Kidney (tissue), 14 donors: Measurements from ENCODE around the gene RAF1. TPM values are rescaled to one million over a fixed set of nuclear protein-coding genes. Genes with fewer than 3 reads are reported as not detected.

ENCODE experiments used
- DNase-seq, 5 donors: peaks; one replicate each; pipeline ENCODE4 v3.0.0-alpha.2; 2013 to 2020
- FAIRE-seq: peaks from 2 replicates; lab custom pipeline; 2012; peaks lifted over from hg19 to GRCh38; lab: Jason Lieb, UNC
- H3K27ac ChIP-seq, 2 donors: one replicate each; pipeline ENCODE4 v1.7.0; 2013; ENCODE audit warnings: low read depth in 2 of 2, low read length in 2 of 2, inconsistent platforms in 1 of 2
- H3K27me3 ChIP-seq: one replicate; pipeline ENCODE4 v1.7.1; 2013; ENCODE audit warnings: low read length, inconsistent platforms; ENCODE audit not compliant: control insufficient read depth, insufficient read depth
- H3K36me3 ChIP-seq, 3 donors: one replicate each; pipeline versions ENCODE4 v1.7.0 to v1.7.1; 2013; ENCODE audit warnings: low read length in 3 of 3, control low read depth in 1 of 3, inconsistent platforms in 1 of 3; ENCODE audit not compliant: insufficient read depth in 3 of 3, control insufficient read depth in 2 of 3
- H3K4me1 ChIP-seq, 3 donors: one replicate each; pipeline versions ENCODE4 v1.7.0 to v1.7.1; 2013; ENCODE audit warnings: low read length in 3 of 3, inconsistent platforms in 1 of 3, low read depth in 1 of 3; ENCODE audit not compliant: control insufficient read depth in 2 of 3, insufficient read depth in 2 of 3
- H3K4me3 ChIP-seq, 3 donors: one replicate each; pipeline versions ENCODE4 v1.7.0 to v1.8.1; 2013; ENCODE audit warnings: low read length in 3 of 3, control low read depth in 1 of 3, inconsistent platforms in 1 of 3
- H3K9ac ChIP-seq, 3 donors: one replicate each; pipeline versions ENCODE4 v1.7.0 to v1.7.1; 2013; ENCODE audit warnings: low read length in 3 of 3, control low read depth in 1 of 3, inconsistent platforms in 1 of 3
- H3K9me3 ChIP-seq, 3 donors: one replicate each; pipeline versions ENCODE4 v1.7.0 to v1.7.1; 2013; ENCODE audit warnings: low read length in 3 of 3, control low read depth in 1 of 3, inconsistent platforms in 1 of 3; ENCODE audit not compliant: control insufficient read depth in 2 of 3, insufficient read depth in 1 of 3
- CTCF ChIP-seq: IDR thresholded peaks from 3 replicates; pipeline ENCODE4 v1.5.1; 2012; ENCODE audit warnings: mild to moderate bottlenecking, moderate library complexity, borderline replicate concordance; ENCODE audit not compliant: insufficient read depth; ENCODE audit errors: extremely low read depth
- intact Hi-C: fragments of 100-400 bp; cut with DNase I; formaldehyde crosslinking; loops from one replicate; pipeline ENCODE4 v1.11.1; 2022
- polyA plus RNA-seq: library from polyadenylated mRNA; stranded (reverse); fragments of 350-450 nt; fragmentation: Illumina TruSeq; extraction: RNeasy Lipid Tissue Mini Kit (QIAGEN cat#74804); gene quantifications from one replicate; pipeline ENCODE4 v1.2.3, GENCODE V29; 2014; ENCODE audit warnings: low read depth, low replicate concordance; ENCODE audit not compliant: insufficient read depth
- total RNA-seq: library from RNA; stranded (reverse); fragmentation: NEBNext Ultra II Directional; extraction: Animal tissue kit (Norgen Biotek cat#: 25700); gene quantifications from one replicate; pipeline ENCODE4 v1.2.1, GENCODE V29; 2021
- donor health status: control.
- donor health status: control.
- donor health status: control.
- donor health status: control.
- donor health status: control.
- donor health status: DM: yes; HTN: yes; CAD: no.
- donor health status: Normal renal cell carcinoma (clear cell type).

Gene RAF1
- total and polyA plus RNA-seq, 2 donors from 2014 or later = 53.0 to 79.6 TPM

- DNase-seq (peak in 1 of 5 donors; percentile 58), FAIRE-seq (no peak)
- H3K4me1 ChIP-seq = no peaks in the 10 kb centered on the region
- H3K4me3 ChIP-seq = no peak overlapping the region
- peaks cover 0 to 19% (median 11%) of the 10 kb centered on the region in 3 donors for H3K36me3 ChIP-seq
- intact Hi-C loops = no loop called here
- H3K9ac ChIP-seq = no peak overlapping the region
- no peaks in the 10 kb centered on the region for H3K9me3 ChIP-seq
- H3K27ac ChIP-seq = no peak overlapping the region
- H3K27me3 ChIP-seq = no peaks in the 10 kb centered on the region
- no peak for TF ChIP-seq CTCF
Measured at GRCh38 chr3:12536423-12536822, 127.5 kb downstream of the RAF1 start.

Other genes with a start within 250 kb of the RAF1 start
- gene TSEN2, start 179.6 kb downstream of the RAF1 start, total RNA-seq = 20.7 TPM
- 10.3 TPM for gene TSEN2, start 179.6 kb downstream of the RAF1 start, polyA plus RNA-seq
- 1.7 TPM for gene MKRN2OS, start 118.6 kb downstream of the RAF1 start, total RNA-seq
- not detected for gene MKRN2OS, start 118.6 kb downstream of the RAF1 start, polyA plus RNA-seq
- gene MKRN2, start 107.0 kb downstream of the RAF1 start, total RNA-seq = 27.0 TPM
- 15.9 TPM for gene MKRN2, start 107.0 kb downstream of the RAF1 start, polyA plus RNA-seq
- gene TMEM40, start 95.1 kb upstream of the RAF1 start, total RNA-seq = not detected
- 0.52 TPM for gene TMEM40, start 95.1 kb upstream of the RAF1 start, polyA plus RNA-seq
- 7.1 TPM for gene CAND2, start 132.6 kb upstream of the RAF1 start, total RNA-seq
- gene CAND2, start 132.6 kb upstream of the RAF1 start, polyA plus RNA-seq = 3.9 TPM
- 1,227 TPM for gene RPL32, start 177.4 kb upstream of the RAF1 start, total RNA-seq
- gene RPL32, start 177.4 kb upstream of the RAF1 start, polyA plus RNA-seq = 2,612 TPM